ENCODE measurements around the gene SHROOM4. TPM values are rescaled to one million over a fixed set of nuclear protein-coding genes. Genes with fewer than 3 reads are reported as not detected.

SHROOM4 gene
- total RNA-seq, 1 donor from 2014 or later = 15.4 TPM

DNA sequence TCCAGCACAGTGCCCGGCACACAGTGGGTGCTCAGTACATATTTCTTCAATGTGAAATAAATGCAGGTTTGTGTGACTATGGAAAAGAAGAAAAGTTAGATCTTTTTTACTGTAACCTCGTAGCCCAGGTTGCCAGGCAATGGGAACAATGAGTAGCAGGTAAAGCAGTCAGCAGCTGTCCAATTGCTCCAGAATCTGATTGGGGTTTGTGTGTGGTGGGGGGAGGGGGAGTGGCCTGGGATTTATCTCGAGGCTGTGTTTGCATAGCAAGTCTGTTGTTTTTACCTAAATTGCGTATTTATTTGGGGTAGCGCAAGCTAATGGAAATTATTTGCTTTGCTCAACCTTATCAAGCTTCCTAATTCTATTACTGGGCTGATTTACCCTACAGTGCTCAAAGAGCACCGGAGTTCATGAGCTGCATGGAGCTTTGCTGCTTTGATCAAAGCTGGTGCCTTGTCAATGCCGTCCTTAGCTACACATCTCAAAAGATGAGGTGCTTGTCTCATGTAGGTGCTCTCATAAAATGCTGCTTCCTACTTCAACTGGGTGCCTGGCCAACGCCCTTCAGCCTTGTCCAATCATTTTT is 198.3 kb downstream of the SHROOM4 start:
- Mint-ChIP-seq H3K4me3 (no peak overlapping the region), H3K27ac (no peak overlapping the region), H3K4me1 (peaks cover 2% of the 10 kb centered on the region), H3K36me3 (peaks cover 2% of the 10 kb centered on the region), H3K9me3 (peaks cover 23% of the 10 kb centered on the region), H3K27me3 (ENCODE audit: low read depth) (no peaks in the 10 kb centered on the region)
- DNase-seq (ENCODE audit: low spot score in 2 of 2, unreplicated experiment in 2 of 2) = no peak
- TF ChIP-seq, protein P1, sequence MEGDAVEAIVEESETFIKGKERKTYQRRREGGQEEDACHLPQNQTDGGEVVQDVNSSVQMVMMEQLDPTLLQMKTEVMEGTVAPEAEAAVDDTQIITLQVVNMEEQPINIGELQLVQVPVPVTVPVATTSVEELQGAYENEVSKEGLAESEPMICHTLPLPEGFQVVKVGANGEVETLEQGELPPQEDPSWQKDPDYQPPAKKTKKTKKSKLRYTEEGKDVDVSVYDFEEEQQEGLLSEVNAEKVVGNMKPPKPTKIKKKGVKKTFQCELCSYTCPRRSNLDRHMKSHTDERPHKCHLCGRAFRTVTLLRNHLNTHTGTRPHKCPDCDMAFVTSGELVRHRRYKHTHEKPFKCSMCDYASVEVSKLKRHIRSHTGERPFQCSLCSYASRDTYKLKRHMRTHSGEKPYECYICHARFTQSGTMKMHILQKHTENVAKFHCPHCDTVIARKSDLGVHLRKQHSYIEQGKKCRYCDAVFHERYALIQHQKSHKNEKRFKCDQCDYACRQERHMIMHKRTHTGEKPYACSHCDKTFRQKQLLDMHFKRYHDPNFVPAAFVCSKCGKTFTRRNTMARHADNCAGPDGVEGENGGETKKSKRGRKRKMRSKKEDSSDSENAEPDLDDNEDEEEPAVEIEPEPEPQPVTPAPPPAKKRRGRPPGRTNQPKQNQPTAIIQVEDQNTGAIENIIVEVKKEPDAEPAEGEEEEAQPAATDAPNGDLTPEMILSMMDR (IDR thresholded peaks at IDR 0.05; ENCODE audit: unreplicated experiment) = no peak

DNA sequence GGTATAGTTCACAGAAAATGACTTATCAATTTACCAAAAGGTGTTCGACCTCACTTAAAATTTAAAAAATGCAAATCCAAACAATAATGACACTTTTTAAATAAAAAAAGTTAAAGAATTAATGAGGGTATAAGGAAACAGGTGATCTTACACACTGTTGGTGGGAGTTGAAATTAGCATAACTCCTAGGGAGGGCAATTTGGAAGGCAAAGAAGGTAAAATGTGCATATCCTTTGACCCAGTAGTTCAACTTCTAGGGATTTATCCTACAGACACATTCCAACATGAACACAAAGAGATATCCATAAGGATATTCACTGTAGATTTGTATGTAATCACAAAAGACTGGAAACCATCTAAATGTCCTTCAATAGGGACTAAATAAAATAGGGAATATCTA is 199.5 kb downstream of the SHROOM4 start:
- DNase-seq (ENCODE audit: low spot score in 2 of 2, unreplicated experiment in 2 of 2) = no peak
- Mint-ChIP-seq H3K27ac (no peak overlapping the region), H3K9me3 (peaks cover 27% of the 10 kb centered on the region), H3K4me3 (no peak overlapping the region), H3K36me3 (peaks cover 3% of the 10 kb centered on the region), H3K27me3 (ENCODE audit: low read depth) (no peaks in the 10 kb centered on the region), H3K4me1 (peaks cover 2% of the 10 kb centered on the region)
- TF ChIP-seq, protein P1 (IDR thresholded peaks at IDR 0.05; ENCODE audit: unreplicated experiment) = no peak

DNA sequence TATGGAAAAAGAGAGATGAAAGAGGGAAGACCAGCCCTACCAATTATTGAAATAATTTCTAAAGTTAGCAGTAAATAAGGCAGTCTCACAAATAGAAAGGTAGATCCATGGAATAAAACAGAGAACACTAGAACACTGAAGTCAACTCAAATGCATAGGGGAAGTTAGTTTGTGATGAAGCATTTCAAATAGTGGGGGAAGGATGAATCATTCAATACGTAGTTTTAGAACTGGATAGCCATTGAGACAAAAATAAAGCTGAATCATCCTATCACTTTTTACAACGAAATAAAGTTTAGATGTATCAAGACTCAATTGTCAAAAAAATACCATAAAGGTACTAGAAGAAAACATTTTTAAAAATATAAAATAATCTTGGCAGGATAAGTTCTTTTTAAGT is 200.1 kb downstream of the SHROOM4 start:
- Mint-ChIP-seq H3K4me1 (no peaks in the 10 kb centered on the region), H3K27ac (no peak overlapping the region), H3K27me3 (ENCODE audit: low read depth) (no peaks in the 10 kb centered on the region), H3K9me3 (peaks cover 27% of the 10 kb centered on the region), H3K4me3 (no peak overlapping the region), H3K36me3 (peaks cover 3% of the 10 kb centered on the region)
- no peak for DNase-seq (ENCODE audit: low spot score in 2 of 2, unreplicated experiment in 2 of 2)
- TF ChIP-seq, protein P1 (IDR thresholded peaks at IDR 0.05; ENCODE audit: unreplicated experiment) = no peak

DNA sequence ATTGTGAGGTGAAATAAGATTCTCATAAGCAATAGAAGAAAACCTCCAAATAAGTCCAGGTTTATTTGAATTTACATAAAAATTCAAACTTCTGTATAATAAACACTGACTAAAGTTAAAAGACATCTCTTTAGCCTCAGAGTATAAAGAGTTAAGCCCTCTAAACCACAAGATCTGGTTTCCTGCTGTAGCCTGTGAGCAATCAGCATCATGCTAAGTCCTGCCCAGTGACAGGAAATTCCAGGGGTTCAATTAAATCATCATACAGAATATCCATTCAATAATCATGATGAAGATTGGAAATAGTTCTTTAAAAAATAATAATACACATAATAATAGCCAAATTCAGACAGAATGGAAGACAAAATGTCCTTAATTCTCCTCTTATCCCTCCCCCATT is 204.2 kb downstream of the SHROOM4 start:
- peaks cover 20% of the 10 kb centered on the region for H3K9me3 Mint-ChIP-seq
- H3K36me3 Mint-ChIP-seq = peaks cover 3% of the 10 kb centered on the region
- TF ChIP-seq, protein P1 (IDR thresholded peaks at IDR 0.05; ENCODE audit: unreplicated experiment) = no peak
- no peaks in the 10 kb centered on the region for H3K27me3 Mint-ChIP-seq (ENCODE audit: low read depth)
- no peak for DNase-seq (ENCODE audit: low spot score in 2 of 2, unreplicated experiment in 2 of 2)
- no peak overlapping the region for H3K4me3 Mint-ChIP-seq
- H3K27ac Mint-ChIP-seq = no peak overlapping the region
- no peaks in the 10 kb centered on the region for H3K4me1 Mint-ChIP-seq

DNA sequence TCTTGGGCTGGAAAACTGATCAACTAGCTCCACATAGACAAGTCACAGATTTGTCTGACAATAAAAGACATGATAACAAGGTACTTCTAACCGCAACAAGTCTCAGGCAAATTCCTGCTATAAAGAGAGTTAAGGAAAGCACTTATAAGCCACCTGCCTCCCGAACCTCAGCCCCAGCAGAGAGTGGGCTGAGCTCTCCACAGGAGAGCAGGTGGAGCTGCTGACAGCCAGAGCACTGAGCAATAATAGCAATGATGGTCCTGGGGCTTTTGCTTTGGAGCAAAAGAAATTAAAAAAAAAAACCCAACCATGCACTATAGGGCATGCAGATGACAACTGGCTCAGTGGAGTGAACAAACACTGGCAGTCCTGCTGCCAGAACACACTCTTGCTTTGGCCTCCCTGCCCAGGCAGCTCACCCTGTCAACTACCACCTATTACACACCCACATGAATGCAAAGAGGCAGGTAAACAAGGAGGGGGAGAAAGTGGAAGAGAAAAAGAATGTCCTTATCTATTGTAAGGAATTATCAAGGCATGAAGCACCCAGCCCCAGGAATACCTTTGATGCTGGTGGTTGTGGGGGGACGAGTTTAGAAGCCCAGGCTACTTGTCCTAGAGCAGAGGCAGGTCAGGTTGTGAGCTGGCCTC is 207.6 kb downstream of the SHROOM4 start:
- no peak for DNase-seq (ENCODE audit: low spot score in 2 of 2, unreplicated experiment in 2 of 2)
- Mint-ChIP-seq H3K27me3 (ENCODE audit: low read depth) (no peaks in the 10 kb centered on the region), H3K4me3 (no peak overlapping the region), H3K4me1 (no peaks in the 10 kb centered on the region), H3K27ac (no peak overlapping the region), H3K36me3 (peaks cover 22% of the 10 kb centered on the region), H3K9me3 (peaks cover 22% of the 10 kb centered on the region)
- TF ChIP-seq, protein P1 (IDR thresholded peaks at IDR 0.05; ENCODE audit: unreplicated experiment) = no peak

Data from mesothelial cell of epicardium (in vitro differentiated cells).